A549 treated with CpdA at 1 μM for 4 hours (cell line): ENCODE measurements around the gene SMARCAL1. TPM values are rescaled to one million over a fixed set of nuclear protein-coding genes. Genes with fewer than 3 reads are reported as not detected.

ENCODE experiments used
- total RNA-seq: library from RNA; stranded (reverse); fragments of 200-300 nt; extraction: Qiagen RNA extraction; gene quantifications from 5 replicates; pipeline ENCODE4 v1.2.3, GENCODE V29; 2022; ENCODE audit warnings: low read depth

SMARCAL1 gene
- 15.8 to 20.8 TPM (median 16.7 TPM) in 5 replicates for total RNA-seq

DNA sequence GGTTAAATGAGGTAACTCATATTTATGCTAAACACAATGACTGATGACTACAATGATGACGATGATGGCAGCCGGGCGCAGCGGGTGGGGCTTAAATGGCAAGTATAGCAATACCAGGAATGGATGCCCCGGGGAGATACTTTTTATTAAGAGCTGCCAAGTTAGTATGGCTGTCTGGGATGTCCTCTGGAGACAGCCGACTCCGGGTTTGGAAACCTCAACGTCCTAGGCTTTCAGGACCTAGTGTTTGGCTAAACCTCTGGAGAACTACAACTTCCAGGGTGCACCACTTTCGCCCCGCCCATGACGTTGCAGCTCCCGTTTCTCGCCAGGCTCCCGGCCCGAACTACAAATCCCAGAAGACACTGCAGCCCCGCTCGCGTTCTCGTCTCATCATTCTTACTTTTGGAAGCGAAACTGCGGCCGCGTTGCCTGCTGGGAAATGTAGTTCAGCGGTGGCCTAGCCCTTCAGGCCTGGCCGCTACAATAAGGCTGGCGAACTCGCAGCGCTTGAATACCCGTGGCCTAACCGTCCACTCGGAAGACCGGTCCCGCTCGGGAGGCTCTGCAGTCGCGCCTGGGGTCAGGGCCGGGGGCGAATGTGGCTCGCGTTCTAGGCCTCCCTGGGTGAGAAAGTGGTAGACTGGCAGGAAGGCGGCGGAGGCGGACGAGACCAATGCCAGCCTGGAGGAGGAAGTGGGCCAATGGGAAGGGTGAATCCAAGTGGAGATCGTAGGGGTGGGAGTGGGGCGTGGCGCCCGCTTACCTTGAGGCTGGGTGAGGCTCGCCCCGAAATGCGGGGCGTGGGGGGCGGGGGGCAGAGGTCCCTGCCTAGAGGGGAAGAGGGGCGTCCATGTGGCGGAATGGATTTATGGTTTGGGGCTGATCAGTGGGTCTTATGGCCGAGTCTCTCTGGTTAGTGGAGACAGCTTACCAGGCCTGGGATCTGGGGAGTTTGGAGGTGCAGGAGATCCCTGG lies at the start of gene SMARCAL1:
SMARCAL1 (plus strand) TSS at position 463 of the 978 bp plus-strand sequence. CDS start 2,221 bp downstream, outside the sequence.

GRCh38 chr2:216371721-216372702 lies 40.3 kb upstream of the SMARCAL1 start, which contains the start of gene MARCHF4:
Gene MARCHF4, minus strand, starts transcription at chr2:216372483. Its CDS starts 2,223 bp downstream, at chr2:216370260.

GRCh38 chr2:216498379-216499352 lies 86.4 kb downstream of the SMARCAL1 start, which contains the start of gene RPL37A:
Gene RPL37A, plus strand, starts transcription at chr2:216498844. Its CDS starts 31 bp downstream, at chr2:216498875.

Other genes with a start within 250 kb of the SMARCAL1 start
- gene MARCHF4, start 40.0 kb upstream of the SMARCAL1 start, total RNA-seq, result 53.4 to 70.8 TPM (median 57.2 TPM) in 5 replicates
- 5,193 to 5,494 TPM (median 5,225 TPM) in 5 replicates for gene RPL37A, start 86.4 kb downstream of the SMARCAL1 start, total RNA-seq
- gene IGFBP2, start 220.9 kb downstream of the SMARCAL1 start, total RNA-seq, result 53.4 to 81.9 TPM (median 74.3 TPM) in 5 replicates